Measurements from ENCODE around the gene SPINT2. TPM values are rescaled to one million over a fixed set of nuclear protein-coding genes. Genes with fewer than 3 reads are reported as not detected.

The SPINT2 gene
- polyA plus RNA-seq, 1 donor from 2014 or later: 236 TPM

DNA sequence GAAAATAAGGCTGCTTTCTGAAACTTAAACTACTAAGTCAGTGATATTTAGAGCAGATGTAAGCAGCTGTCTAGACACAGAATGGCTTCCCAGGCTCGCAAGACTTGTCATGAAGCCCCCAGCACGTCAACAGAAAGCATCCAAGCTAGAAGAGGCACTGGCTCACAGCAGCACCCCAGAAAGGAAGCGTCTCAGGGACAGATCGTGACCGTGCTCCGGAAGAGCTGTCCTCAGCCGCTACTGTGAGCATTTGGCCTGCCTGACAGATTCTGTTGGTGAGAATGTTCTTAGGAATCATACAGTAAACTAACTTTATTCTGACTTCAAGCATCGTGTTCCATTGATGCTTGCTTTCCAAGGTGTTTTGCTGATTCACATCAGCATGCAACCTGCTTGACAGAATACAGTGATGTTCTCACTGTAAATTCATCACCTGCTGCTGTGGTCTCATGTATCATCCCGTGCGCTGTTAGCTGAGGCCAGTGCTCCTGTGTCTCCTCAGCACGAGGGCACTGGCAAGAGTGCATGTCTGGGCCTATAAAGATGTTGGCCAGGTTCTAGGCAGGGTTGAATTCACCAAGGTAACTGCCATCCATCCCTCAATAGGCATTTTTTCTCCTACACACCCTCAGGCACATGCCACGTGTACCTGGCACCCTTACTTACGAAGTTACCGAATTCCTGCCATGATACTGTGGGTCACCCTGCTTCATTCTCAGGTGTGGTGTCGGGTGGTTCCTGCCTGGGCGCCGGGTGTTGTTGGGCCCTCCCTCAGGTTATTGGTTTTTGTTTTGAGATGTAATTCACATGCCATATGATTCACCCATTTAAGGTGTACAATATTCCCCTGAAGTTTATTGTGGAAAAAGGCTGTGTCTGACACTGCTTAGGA is 15.9 kb downstream of the SPINT2 start:
- Histone ChIP-seq H3K9ac (ENCODE audit: low read length) (no peak overlapping the region), H3K9me3 (ENCODE audit: low read length) (no peaks in the 10 kb centered on the region), H3K9me2 (ENCODE audit: insufficient read depth, low read length) (no peaks in the 10 kb centered on the region), H3F3A (ENCODE audit: insufficient read depth, low read length, poor library complexity, severe bottlenecking) (no peaks in the 10 kb centered on the region), H2AFZ (ENCODE audit: low read depth, low read length) (no peak overlapping the region), H3K27me3 (ENCODE audit: insufficient read depth, low read depth, low read length) (no peaks in the 10 kb centered on the region), H3K79me2 (replicated peaks; ENCODE audit: insufficient read depth, low read length) (no peaks in the 10 kb centered on the region), H3K4me2 (ENCODE audit: low read length) (no peak overlapping the region), H3K27ac (ENCODE audit: low read length) (no peak overlapping the region), H3K36me3 (ENCODE audit: insufficient read depth, low read length) (no peaks in the 10 kb centered on the region), H4K20me1 (ENCODE audit: insufficient read depth) (no peaks in the 10 kb centered on the region), H3K4me3 (ENCODE audit: low read length) (no peak overlapping the region)
- TF ChIP-seq, protein P1, sequence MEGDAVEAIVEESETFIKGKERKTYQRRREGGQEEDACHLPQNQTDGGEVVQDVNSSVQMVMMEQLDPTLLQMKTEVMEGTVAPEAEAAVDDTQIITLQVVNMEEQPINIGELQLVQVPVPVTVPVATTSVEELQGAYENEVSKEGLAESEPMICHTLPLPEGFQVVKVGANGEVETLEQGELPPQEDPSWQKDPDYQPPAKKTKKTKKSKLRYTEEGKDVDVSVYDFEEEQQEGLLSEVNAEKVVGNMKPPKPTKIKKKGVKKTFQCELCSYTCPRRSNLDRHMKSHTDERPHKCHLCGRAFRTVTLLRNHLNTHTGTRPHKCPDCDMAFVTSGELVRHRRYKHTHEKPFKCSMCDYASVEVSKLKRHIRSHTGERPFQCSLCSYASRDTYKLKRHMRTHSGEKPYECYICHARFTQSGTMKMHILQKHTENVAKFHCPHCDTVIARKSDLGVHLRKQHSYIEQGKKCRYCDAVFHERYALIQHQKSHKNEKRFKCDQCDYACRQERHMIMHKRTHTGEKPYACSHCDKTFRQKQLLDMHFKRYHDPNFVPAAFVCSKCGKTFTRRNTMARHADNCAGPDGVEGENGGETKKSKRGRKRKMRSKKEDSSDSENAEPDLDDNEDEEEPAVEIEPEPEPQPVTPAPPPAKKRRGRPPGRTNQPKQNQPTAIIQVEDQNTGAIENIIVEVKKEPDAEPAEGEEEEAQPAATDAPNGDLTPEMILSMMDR (IDR thresholded peaks at IDR 0.05; ENCODE audit: poor library complexity, severe bottlenecking): no peak
- TF ChIP-seq SMC3 (conservative IDR thresholded peaks at IDR 0.05; ENCODE audit: poor library complexity) (no peak), TAF1 (IDR thresholded peaks at IDR 0.05; ENCODE audit: low read depth) (no peak), RAD21 (conservative IDR thresholded peaks at IDR 0.05) (no peak), POLR2AphosphoS5 (IDR thresholded peaks at IDR 0.05) (no peak), EZH2 (IDR thresholded peaks at IDR 0.05; ENCODE audit: borderline replicate concordance, insufficient read depth, low read length, poor library complexity, severe bottlenecking) (no peak), MXI1 (conservative IDR thresholded peaks at IDR 0.05; ENCODE audit: poor library complexity, severe bottlenecking) (no peak)
- TF ChIP-seq, protein P2, sequence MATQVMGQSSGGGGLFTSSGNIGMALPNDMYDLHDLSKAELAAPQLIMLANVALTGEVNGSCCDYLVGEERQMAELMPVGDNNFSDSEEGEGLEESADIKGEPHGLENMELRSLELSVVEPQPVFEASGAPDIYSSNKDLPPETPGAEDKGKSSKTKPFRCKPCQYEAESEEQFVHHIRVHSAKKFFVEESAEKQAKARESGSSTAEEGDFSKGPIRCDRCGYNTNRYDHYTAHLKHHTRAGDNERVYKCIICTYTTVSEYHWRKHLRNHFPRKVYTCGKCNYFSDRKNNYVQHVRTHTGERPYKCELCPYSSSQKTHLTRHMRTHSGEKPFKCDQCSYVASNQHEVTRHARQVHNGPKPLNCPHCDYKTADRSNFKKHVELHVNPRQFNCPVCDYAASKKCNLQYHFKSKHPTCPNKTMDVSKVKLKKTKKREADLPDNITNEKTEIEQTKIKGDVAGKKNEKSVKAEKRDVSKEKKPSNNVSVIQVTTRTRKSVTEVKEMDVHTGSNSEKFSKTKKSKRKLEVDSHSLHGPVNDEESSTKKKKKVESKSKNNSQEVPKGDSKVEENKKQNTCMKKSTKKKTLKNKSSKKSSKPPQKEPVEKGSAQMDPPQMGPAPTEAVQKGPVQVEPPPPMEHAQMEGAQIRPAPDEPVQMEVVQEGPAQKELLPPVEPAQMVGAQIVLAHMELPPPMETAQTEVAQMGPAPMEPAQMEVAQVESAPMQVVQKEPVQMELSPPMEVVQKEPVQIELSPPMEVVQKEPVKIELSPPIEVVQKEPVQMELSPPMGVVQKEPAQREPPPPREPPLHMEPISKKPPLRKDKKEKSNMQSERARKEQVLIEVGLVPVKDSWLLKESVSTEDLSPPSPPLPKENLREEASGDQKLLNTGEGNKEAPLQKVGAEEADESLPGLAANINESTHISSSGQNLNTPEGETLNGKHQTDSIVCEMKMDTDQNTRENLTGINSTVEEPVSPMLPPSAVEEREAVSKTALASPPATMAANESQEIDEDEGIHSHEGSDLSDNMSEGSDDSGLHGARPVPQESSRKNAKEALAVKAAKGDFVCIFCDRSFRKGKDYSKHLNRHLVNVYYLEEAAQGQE (IDR thresholded peaks at IDR 0.05; ENCODE audit: borderline replicate concordance): no peak

GRCh38 chr19:38281811-38282566 is 17.6 kb downstream of the SPINT2 start:
- H3K9me3 ChIP-seq (ENCODE audit: low read length): no peaks in the 10 kb centered on the region
- no peaks in the 10 kb centered on the region for H3K79me2 ChIP-seq (replicated peaks; ENCODE audit: insufficient read depth, low read length)
- no peak overlapping the region for H3K4me2 ChIP-seq (ENCODE audit: low read length)
- H3K9ac ChIP-seq (ENCODE audit: low read length): no peak overlapping the region
- no peaks in the 10 kb centered on the region for H3K36me3 ChIP-seq (ENCODE audit: insufficient read depth, low read length)
- no peaks in the 10 kb centered on the region for H3K27me3 ChIP-seq (ENCODE audit: insufficient read depth, low read depth, low read length)
- TF ChIP-seq, protein P1 (IDR thresholded peaks at IDR 0.05; ENCODE audit: poor library complexity, severe bottlenecking): no peak
- TF ChIP-seq SMC3 (conservative IDR thresholded peaks at IDR 0.05; ENCODE audit: poor library complexity) (no peak), EP300 (conservative IDR thresholded peaks at IDR 0.05; ENCODE audit: poor library complexity, severe bottlenecking) (no peak), TAF1 (IDR thresholded peaks at IDR 0.05; ENCODE audit: low read depth) (no peak), RAD21 (conservative IDR thresholded peaks at IDR 0.05) (no peak), EZH2 (IDR thresholded peaks at IDR 0.05; ENCODE audit: borderline replicate concordance, insufficient read depth, low read length, poor library complexity, severe bottlenecking) (no peak), POLR2AphosphoS5 (IDR thresholded peaks at IDR 0.05) (no peak), MXI1 (conservative IDR thresholded peaks at IDR 0.05; ENCODE audit: poor library complexity, severe bottlenecking) (no peak)
- TF ChIP-seq, protein P2 (IDR thresholded peaks at IDR 0.05; ENCODE audit: borderline replicate concordance): no peak
- H3K27ac ChIP-seq (ENCODE audit: low read length): no peak overlapping the region
- no peak overlapping the region for H2AFZ ChIP-seq (ENCODE audit: low read depth, low read length)
- no peak overlapping the region for H3K4me3 ChIP-seq (ENCODE audit: low read length)
- H3K9me2 ChIP-seq (ENCODE audit: insufficient read depth, low read length): no peaks in the 10 kb centered on the region
- no peaks in the 10 kb centered on the region for H4K20me1 ChIP-seq (ENCODE audit: insufficient read depth)
- H3F3A ChIP-seq (ENCODE audit: insufficient read depth, low read length, poor library complexity, severe bottlenecking): no peaks in the 10 kb centered on the region
